OCI-LY7 (cell line): ENCODE results near the gene SLC31A1. TPM values are rescaled to one million over a fixed set of nuclear protein-coding genes. Genes with fewer than 3 reads are reported as not detected.

Source experiments
- BruUV-seq: library from RNA; stranded (reverse); fragments of 400-500 nt; replicated peaks from 2 replicates; lab custom pipeline; 2021; lab: Mats Ljungman, UMichigan
- CTCF ChIA-PET: fragments of 300-600 bp; sonication (Branson Sonifier 250); formaldehyde crosslinking; loops from one replicate; lab custom pipeline; 2022; ENCODE audit warnings: antibody characterized with exemption; ENCODE audit not compliant: unreplicated experiment; lab: Charles Lee
- POLR2A ChIA-PET: fragments of 300-600 bp; sonication (Branson Sonifier 250); formaldehyde crosslinking; loops from one replicate; lab custom pipeline; 2022; ENCODE audit warnings: antibody characterized with exemption; lab: Charles Lee
- DNase-seq: peaks from one replicate; pipeline ENCODE4 v3.0.0-alpha.2; 2015; ENCODE audit warnings: low spot score
- H2AFZ ChIP-seq: fragments of 200-600 bp; sonication (generic), shearing (Covaris generic); 2 replicates; pipeline ENCODE4 v1.6.1; 2014; ENCODE audit warnings: mild to moderate bottlenecking, antibody characterized with exemption, low read length, moderate library complexity
- H3K27ac ChIP-seq: fragments of 200-600 bp; sonication (generic); 2 replicates; pipeline ENCODE4 v1.5.1; 2014; ENCODE audit warnings: mixed run types, low read depth, mild to moderate bottlenecking, moderate library complexity, low read length, inconsistent platforms; ENCODE audit not compliant: poor library complexity, severe bottlenecking
- H3K36me3 ChIP-seq: fragments of 200-600 bp; sonication (generic); 2 replicates; pipeline ENCODE4 v1.6.1; 2014; ENCODE audit warnings: mild to moderate bottlenecking, antibody characterized with exemption, low read length, moderate library complexity, mixed read lengths; ENCODE audit not compliant: insufficient read depth
- H3K4me1 ChIP-seq: fragments of 200-600 bp; sonication (generic); 2 replicates; pipeline ENCODE4 v1.5.1; 2014; ENCODE audit warnings: mild to moderate bottlenecking, low read length; ENCODE audit not compliant: insufficient read depth, poor library complexity, severe bottlenecking
- H3K4me2 ChIP-seq: fragments of 200-600 bp; sonication (generic); 2 replicates; pipeline ENCODE4 v1.6.1; 2014; ENCODE audit warnings: mild to moderate bottlenecking, low read length
- H3K4me3 ChIP-seq: fragments of 200-600 bp; sonication (generic); 2 replicates; pipeline ENCODE4 v1.5.1; 2014; ENCODE audit warnings: mild to moderate bottlenecking, low read depth, low read length; ENCODE audit not compliant: poor library complexity, severe bottlenecking
- H3K79me2 ChIP-seq: fragments of 200-600 bp; sonication (generic); 2 replicates; pipeline ENCODE4 v1.6.1; 2016; ENCODE audit warnings: low read depth, mild to moderate bottlenecking, low read length, moderate library complexity, mixed read lengths; ENCODE audit not compliant: insufficient read depth
- H3K9me2 ChIP-seq: fragments of 200-600 bp; sonication (generic); 2 replicates; pipeline ENCODE4 v1.6.1; 2016; ENCODE audit warnings: mild to moderate bottlenecking, low read length, mixed read lengths; ENCODE audit not compliant: insufficient read depth
- H3K9me3 ChIP-seq: fragments of 200-600 bp; sonication (generic); 2 replicates; pipeline ENCODE4 v1.6.1; 2014; ENCODE audit warnings: mild to moderate bottlenecking, mixed run types, low read length, mixed read lengths
- H4K20me1 ChIP-seq: fragments of 200-600 bp; sonication (generic); 2 replicates; pipeline ENCODE4 v1.6.1; 2014; ENCODE audit warnings: mild to moderate bottlenecking, antibody characterized with exemption, low read length, moderate library complexity, mixed read lengths; ENCODE audit not compliant: insufficient read depth
- CTCF ChIP-seq: fragments of 200-600 bp; sonication (generic); conservative IDR thresholded peaks from 2 replicates; pipeline ENCODE4 v1.5.1; 2014; ENCODE audit warnings: mild to moderate bottlenecking, antibody characterized with exemption, low read length, moderate library complexity, mixed read lengths
- EZH2phosphoT487 ChIP-seq: fragments of 200-600 bp; sonication (generic); IDR thresholded peaks from 2 replicates; pipeline ENCODE4 v1.6.1; 2018; ENCODE audit warnings: low read depth, borderline replicate concordance, mild to moderate bottlenecking, mixed run types, antibody characterized with exemption, low read length, moderate library complexity, mixed read lengths
- intact Hi-C: fragments of 100-400 bp; cut with micrococcal nuclease; formaldehyde crosslinking; loops from one replicate; pipeline ENCODE4 v1.10.0; 2022; ENCODE audit not compliant: unreplicated experiment
- total RNA-seq, 2 experiments: library from RNA; depleted of rRNA in 1 of 2; stranded (reverse); fragments of >200 nt in 1 of 2; shearing (Covaris generic) in 1 of 2; gene quantifications; 2 replicates each; pipeline ENCODE4 v1.2.3, GENCODE V29; 2014 to 2022

Gene SLC31A1
- total RNA-seq, 2 experiments from 2014 or later: 3.9 to 16.7 TPM

- BruUV-seq: no TSS peak
- DNase-seq: no peak
- H3K36me3 ChIP-seq: peaks cover 71% of the 10 kb centered on the region
- no peak for TF ChIP-seq CTCF
- TF ChIP-seq EZH2phosphoT487: no peak
- no peak overlapping the region for H2AFZ ChIP-seq
- intact Hi-C loops: no loop called here
- no peak overlapping the region for H3K4me3 ChIP-seq
- no peaks in the 10 kb centered on the region for H3K9me2 ChIP-seq
- ChIA-PET CTCF (interaction anchor here (1.1 kb wide), 1 partner anchor 140 kb away, joined by 3 read pairs; no protein-coding TSS in a partner anchor), POLR2A (interaction anchor here (1.3 kb wide), 1 partner anchor 133 kb away, joined by 3 read pairs; no protein-coding TSS in a partner anchor)
- H3K4me2 ChIP-seq: no peak overlapping the region
- H3K9me3 ChIP-seq: no peaks in the 10 kb centered on the region
- peaks cover 7% of the 10 kb centered on the region for H3K4me1 ChIP-seq
- H3K79me2 ChIP-seq: peaks cover 16% of the 10 kb centered on the region; the same call in 1 of the 2 replicates
- no peak overlapping the region for H3K27ac ChIP-seq
- peaks cover 5% of the 10 kb centered on the region; the same call in 1 of the 2 replicates for H4K20me1 ChIP-seq
Observed at GRCh38 chr9:113269871-113270270, 48.5 kb downstream of the SLC31A1 start.

- peaks cover 65% of the 10 kb centered on the region for H3K36me3 ChIP-seq
- intact Hi-C loops: loop anchor here (1.0 to 2.0 kb wide), 6 partner anchors 54 to 384 kb away; partner anchors contain the start of genes ALAD, C9orf43, FKBP15 and POLE3
- peak overlapping the region; percentile 86 for H2AFZ ChIP-seq
- H4K20me1 ChIP-seq: peaks cover 9% of the 10 kb centered on the region; the same call in 1 of the 2 replicates
- peak; percentile 78 for DNase-seq
- ChIA-PET POLR2A (interaction anchor here (0.6 to 2.8 kb wide), 22 partner anchors 8 to 783 kb away, joined by 3 to 22 read pairs (median 3); partner anchors contain the start of genes ALAD, C9orf43, FKBP15 and POLE3), CTCF (interaction anchor here (0.7 to 1.0 kb wide), 2 partner anchors 10 to 73 kb away, joined by 3 read pairs; no protein-coding TSS in a partner anchor)
- peak overlapping the region; percentile 94 for H3K4me2 ChIP-seq
- peak overlapping the region; percentile 84 for H3K4me3 ChIP-seq
- no TSS peak for BruUV-seq
- H3K9me3 ChIP-seq: no peaks in the 10 kb centered on the region
- H3K27ac ChIP-seq: peak overlapping the region; percentile 68
- no peaks in the 10 kb centered on the region for H3K9me2 ChIP-seq
- no peak for TF ChIP-seq EZH2phosphoT487
- peak; percentile 88 for TF ChIP-seq CTCF
- H3K79me2 ChIP-seq: peaks cover 48% of the 10 kb centered on the region
- H3K4me1 ChIP-seq: peaks cover 29% of the 10 kb centered on the region
Observed at GRCh38 chr9:113274474-113275156, 53.3 kb downstream of the SLC31A1 start.
